Left forelimb (tissue), 1 donor: Measurements from ENCODE around the gene DMRT1.

Source experiments
- DNase-seq: peaks from one replicate; pipeline ENCODE4 v3.0.0-alpha.2; 2018; ENCODE audit warnings: low spot score

Gene DMRT1

GRCh38 chr9:971901-972500 is 130.5 kb downstream of the DMRT1 start:
- DNase-seq: peak; percentile 69

GRCh38 chr9:972501-973294 is 131.2 kb downstream of the DMRT1 start:
- no peak for DNase-seq

- no peak for DNase-seq
These were observed 131.9 kb downstream of the DMRT1 start for GRCh38 chr9:973295-973834.

GRCh38 chr9:974031-974995 is 132.8 kb downstream of the DMRT1 start:
- no peak for DNase-seq

GRCh38 chr9:974996-975739 is 133.7 kb downstream of the DMRT1 start:
- no peak for DNase-seq

- no peak for DNase-seq
These were observed 134.3 kb downstream of the DMRT1 start for GRCh38 chr9:975740-976257.

GRCh38 chr9:976258-976942 is 134.9 kb downstream of the DMRT1 start, which contains the start of gene DMRT3:
DMRT3 (plus strand) TSS chr9:976655; CDS start chr9:977002, 347 bp downstream.
- no peak for DNase-seq

GRCh38 chr9:976943-977837 is 135.7 kb downstream of the DMRT1 start:
- no peak for DNase-seq

- DNase-seq: no peak
These were observed 136.6 kb downstream of the DMRT1 start for GRCh38 chr9:977838-978830.

- no peak for DNase-seq
These were observed 138.5 kb downstream of the DMRT1 start for GRCh38 chr9:979983-980382.

- DNase-seq: no peak
These were observed 139.1 kb downstream of the DMRT1 start for GRCh38 chr9:980640-981039.

GRCh38 chr9:981491-981898 is 140.0 kb downstream of the DMRT1 start:
- no peak for DNase-seq

- no peak for DNase-seq
These were observed 141.1 kb downstream of the DMRT1 start for GRCh38 chr9:982394-983230.

- no peak for DNase-seq
These were observed 152.5 kb downstream of the DMRT1 start for GRCh38 chr9:994005-994404.

- DNase-seq: no peak
These were observed 153.7 kb downstream of the DMRT1 start for GRCh38 chr9:995192-995591.

- no peak for DNase-seq
These were observed 154.3 kb downstream of the DMRT1 start for GRCh38 chr9:995781-996180.
